HG02588 (cell line): ENCODE results near the gene SH3BP2.
A peak's percentile ranks its signal among the peaks of the same experiment; 100 is the strongest.

Experiments
- ATAC-seq: cut with Tn5 transposase; IDR thresholded peaks from one replicate; pipeline ENCODE4 v1.9.1; 2021; ENCODE audit warnings: mild to moderate bottlenecking, moderate library complexity; ENCODE audit not compliant: unreplicated experiment

Gene SH3BP2

GRCh38 chr4:2802618-2803531 is 10.0 kb downstream of the SH3BP2 start:
- ATAC-seq: no peak

- ATAC-seq: no peak
Observed at GRCh38 chr4:2803624-2804448, 11.0 kb downstream of the SH3BP2 start.

GRCh38 chr4:2804449-2804972 is 11.6 kb downstream of the SH3BP2 start:
- no peak for ATAC-seq

GRCh38 chr4:2804973-2805501 is 12.2 kb downstream of the SH3BP2 start:
- no peak for ATAC-seq

GRCh38 chr4:2805712-2806389 is 13.0 kb downstream of the SH3BP2 start:
- no peak for ATAC-seq

- ATAC-seq: no peak
Observed at GRCh38 chr4:2806390-2807355, 13.8 kb downstream of the SH3BP2 start.

- ATAC-seq: no peak
Observed at GRCh38 chr4:2807571-2807970, 14.7 kb downstream of the SH3BP2 start.

- no peak for ATAC-seq
Observed at GRCh38 chr4:2808001-2808400, 15.1 kb downstream of the SH3BP2 start.

GRCh38 chr4:2809610-2810180 is 16.8 kb downstream of the SH3BP2 start:
- ATAC-seq: no peak

GRCh38 chr4:2810388-2810787 is 17.5 kb downstream of the SH3BP2 start:
- no peak for ATAC-seq

GRCh38 chr4:2811830-2812611 is 19.1 kb downstream of the SH3BP2 start:
- ATAC-seq: peak; percentile 55

- ATAC-seq: no peak
Observed at GRCh38 chr4:2812612-2813354, 19.9 kb downstream of the SH3BP2 start.

GRCh38 chr4:2813446-2814405 is 20.8 kb downstream of the SH3BP2 start:
- ATAC-seq: no peak

GRCh38 chr4:2814627-2815270 is 21.9 kb downstream of the SH3BP2 start:
- ATAC-seq: no peak

- ATAC-seq: no peak
Observed at GRCh38 chr4:2816401-2816954, 23.6 kb downstream of the SH3BP2 start.

- no peak for ATAC-seq
Observed at GRCh38 chr4:2817137-2817536, 24.3 kb downstream of the SH3BP2 start.
